Measurements from ENCODE around the gene PKP3.

PKP3 gene

GRCh38 chr11:447923-448731 lies 54.1 kb downstream of the PKP3 start:
- peak; percentile 96 for DNase-seq

DNA sequence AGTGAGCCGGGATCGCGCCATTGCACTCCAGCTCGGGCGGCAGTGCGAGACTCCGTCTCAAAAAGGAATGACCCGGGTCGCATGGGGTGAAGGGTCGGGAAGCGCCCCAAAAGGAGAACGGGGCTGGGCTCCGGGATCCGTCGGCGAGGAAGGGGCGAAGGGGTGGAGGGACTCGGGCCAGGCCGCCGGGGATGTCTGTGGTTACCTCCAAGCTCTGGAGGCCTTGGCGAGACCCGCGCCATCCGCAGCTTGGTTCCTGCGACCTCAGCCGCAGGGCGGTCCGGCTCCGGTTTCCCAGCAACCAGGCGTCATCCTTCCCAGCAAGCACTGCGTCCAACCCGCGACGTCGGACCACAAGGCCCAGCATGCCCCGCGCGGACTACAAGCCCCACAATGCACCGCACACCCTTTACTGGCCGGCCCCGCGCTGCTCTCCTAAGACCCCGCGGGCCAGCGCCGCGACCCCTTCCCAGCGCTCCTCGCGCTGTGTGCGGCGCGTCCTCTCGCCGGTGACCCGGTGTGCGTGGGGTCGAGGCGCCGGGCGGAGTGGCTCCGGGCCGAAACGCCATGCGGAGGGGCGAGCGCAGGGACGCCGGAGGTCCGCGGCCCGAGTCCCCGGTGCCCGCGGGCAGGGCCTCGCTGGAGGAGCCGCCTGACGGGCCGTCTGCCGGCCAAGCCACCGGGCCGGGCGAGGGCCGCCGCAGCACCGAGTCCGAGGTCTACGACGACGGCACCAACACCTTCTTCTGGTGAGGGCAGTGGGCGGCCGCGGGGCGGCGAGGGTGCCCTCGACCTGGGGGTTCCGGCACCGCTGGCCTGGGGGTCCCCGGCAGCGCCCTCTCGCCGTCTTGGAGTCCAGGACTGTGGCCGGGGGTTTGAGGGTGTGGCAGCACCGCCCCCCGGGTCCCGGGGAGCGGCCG lies 56.1 kb downstream of the PKP3 start, which contains the start of gene PTDSS2:
Gene PTDSS2, plus strand, starts transcription at position 391 of the 920 bp plus-strand sequence. Its CDS starts 177 bp downstream, at position 568.
- DNase-seq: peak; percentile 97

GRCh38 chr11:450809-451451 lies 56.9 kb downstream of the PKP3 start:
- peak; percentile 76 for DNase-seq

- no peak for DNase-seq
Observed at GRCh38 chr11:451738-452137, 57.7 kb downstream of the PKP3 start.

DNA sequence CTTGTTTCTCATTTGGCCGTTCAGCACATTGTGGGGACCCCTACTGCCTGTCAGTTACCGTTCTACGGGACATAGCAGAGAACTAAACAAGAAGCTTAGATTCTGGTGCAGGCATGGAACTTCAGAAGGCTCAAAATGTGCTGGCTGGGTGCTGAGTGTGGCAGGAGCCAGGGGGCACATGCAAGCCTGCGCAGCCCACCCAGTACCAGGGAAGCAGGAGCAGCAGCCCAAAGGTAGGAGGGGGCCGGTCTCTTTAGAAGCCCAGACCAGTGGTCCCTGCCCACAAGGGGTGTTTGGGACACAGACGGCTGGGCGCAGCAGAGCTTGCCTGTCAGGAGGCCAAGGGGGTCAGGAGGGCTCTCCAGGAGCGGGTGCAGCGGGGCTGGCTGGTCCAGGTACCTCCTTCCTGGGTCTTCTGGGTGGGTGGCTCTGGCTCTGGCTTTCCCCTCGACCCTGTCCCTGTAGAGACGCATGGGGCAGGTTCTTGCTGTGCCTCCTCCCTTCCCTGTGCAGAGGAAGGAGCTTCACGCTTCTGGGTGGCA lies 58.3 kb downstream of the PKP3 start:
- no peak for DNase-seq

DNA sequence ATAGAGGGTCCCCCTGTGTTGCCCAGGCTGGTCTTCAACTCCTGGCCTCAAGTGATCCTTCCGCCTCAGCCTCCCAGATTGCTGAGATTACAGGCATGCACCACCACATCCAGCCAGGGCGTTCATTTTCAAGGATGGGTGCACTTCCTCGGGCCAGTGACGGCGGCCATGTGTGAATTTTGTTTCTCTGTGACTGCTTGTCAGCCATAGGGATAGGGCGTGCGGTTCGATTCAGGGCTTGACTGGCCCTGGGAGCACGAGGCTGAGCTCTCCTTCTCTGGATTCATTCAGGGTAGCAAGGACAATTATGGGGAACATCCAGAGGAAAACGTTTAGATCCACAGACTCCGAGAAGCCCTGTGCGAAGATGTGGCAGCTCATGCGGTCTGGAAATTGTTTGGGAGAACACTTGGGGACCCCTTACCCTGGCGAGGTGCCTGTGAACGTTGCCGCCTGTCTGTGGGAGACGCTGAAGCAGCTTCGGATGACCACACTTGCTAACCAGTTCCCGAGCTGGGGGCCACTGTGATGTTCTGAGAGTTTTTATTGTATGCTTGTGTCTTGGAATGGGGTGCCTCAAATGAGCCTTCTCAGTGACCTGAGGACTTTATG lies 59.0 kb downstream of the PKP3 start:
- DNase-seq: no peak

DNA sequence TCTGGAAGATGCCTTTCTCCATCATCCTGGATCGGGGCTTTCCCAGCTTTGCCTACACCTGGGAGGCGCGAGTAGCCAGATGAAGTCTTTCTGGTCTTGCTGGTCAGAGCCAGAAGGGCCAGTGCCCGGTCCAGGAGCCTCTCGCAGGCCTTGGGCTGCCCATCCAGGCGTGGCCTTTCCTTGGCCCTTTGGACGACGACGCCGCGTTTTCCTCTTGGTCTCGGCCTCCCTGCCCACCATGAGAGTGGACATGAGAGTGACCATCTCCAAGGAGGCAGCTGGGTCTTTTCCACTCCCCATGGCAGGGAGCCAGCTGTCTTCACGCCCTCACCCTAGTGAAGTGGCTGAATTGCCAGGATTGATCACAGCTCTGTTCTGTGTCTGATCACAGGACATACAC lies 59.6 kb downstream of the PKP3 start:
- DNase-seq: no peak

- DNase-seq: no peak
Observed at GRCh38 chr11:454043-454442, 60.0 kb downstream of the PKP3 start.
